Measurements from ENCODE around the gene MAP2K5. TPM values are rescaled to one million over a fixed set of nuclear protein-coding genes. Genes with fewer than 3 reads are reported as not detected.

Gene MAP2K5
- total and polyA plus RNA-seq, 9 of the 15 experiments (the other 6 are each of a cell fraction or from before 2014, with no cell fraction given): 0.41 to 16.5 (median 7.5) TPM

- FAIRE-seq: no peak
- Histone ChIP-seq H4K20me1 (replicated peaks; ENCODE audit: control insufficient read depth, insufficient read depth, low read length) (no peaks in the 10 kb centered on the region), H3K9me1 (ENCODE audit: control insufficient read depth, insufficient read depth, low read length) (no peaks in the 10 kb centered on the region), H3K27ac (ENCODE audit: extremely low read depth, low read depth, low read length) (no peak overlapping the region), H3K36me3 (ENCODE audit: control insufficient read depth, insufficient read depth, low read length) (no peaks in the 10 kb centered on the region), H3K9me3 (replicated peaks; ENCODE audit: control insufficient read depth, insufficient read depth, low read depth, low read length) (no peaks in the 10 kb centered on the region), H3K79me2 (ENCODE audit: control insufficient read depth, insufficient read depth, low read length) (no peaks in the 10 kb centered on the region), H3K4me2 (ENCODE audit: insufficient read depth, low read length) (no peak overlapping the region), H3K4me3 (no peak overlapping the region), H3K27me3 (ENCODE audit: control insufficient read depth in 2 of 2, insufficient read depth in 2 of 2, low read length in 2 of 2) (no peaks in the 10 kb centered on the region), H2AFZ (ENCODE audit: low read depth, low read length) (no peak overlapping the region), H3K9ac (ENCODE audit: insufficient read depth in 1 of 2, low read depth in 2 of 2, low read length in 2 of 2) (no peak overlapping the region), H3K4me1 (replicated peaks in 1 of 2; ENCODE audit: control insufficient read depth in 2 of 2, insufficient read depth in 2 of 2, low read length in 2 of 2) (peaks cover 0 to 20% of the 10 kb centered on the region in 2 experiments; a peak in 3 of 5 replicates)
- no peak for ATAC-seq
- 65% methylated on average over 7 of the region's 7 CpGs for WGBS (ENCODE audit: insufficient coverage, low coverage, missing lambda C conversion rate)
- TF ChIP-seq KAT2B (IDR thresholded peaks at IDR 0.05; ENCODE audit: low read depth, low read length): no peak
- TF ChIP-seq FIP1L1 (IDR thresholded peaks at IDR 0.05; ENCODE audit: low read depth, low read length, poor library complexity, severe bottlenecking): no peak
- no peak for TF ChIP-seq ZFP30 (CRISPR knock-in tag; IDR thresholded peaks at IDR 0.05; ENCODE audit: borderline replicate concordance)
- no peak for TF ChIP-seq CSDE1 (IDR thresholded peaks at IDR 0.05)
- TF ChIP-seq SFPQ (IDR thresholded peaks at IDR 0.05; ENCODE audit: low read depth, low read length): no peak
- TF ChIP-seq NR0B1 (IDR thresholded peaks at IDR 0.05; ENCODE audit: partially characterized antibody): no peak
- no peak for TF ChIP-seq GATAD2B (IDR thresholded peaks at IDR 0.05; ENCODE audit: borderline replicate concordance)
- TF ChIP-seq FOXA1 (IDR thresholded peaks at IDR 0.05; ENCODE audit: borderline replicate concordance): no peak
- TF ChIP-seq FOXP1 (CRISPR knock-in tag; IDR thresholded peaks at IDR 0.05): no peak
- no peak for TF ChIP-seq KAT8 (IDR thresholded peaks at IDR 0.05; ENCODE audit: low read depth)
- TF ChIP-seq NFIX (CRISPR knock-in tag; IDR thresholded peaks at IDR 0.05; ENCODE audit: low read depth): no peak
- no peak for TF ChIP-seq RFX1 (IDR thresholded peaks at IDR 0.05)
- no peak for TF ChIP-seq MTA2 (IDR thresholded peaks at IDR 0.05; ENCODE audit: low read depth)
- TF ChIP-seq ERF (CRISPR knock-in tag; IDR thresholded peaks at IDR 0.05): no peak
- no peak for TF ChIP-seq ZNF780A (CRISPR knock-in tag; IDR thresholded peaks at IDR 0.05)
- TF ChIP-seq FUS (optimal IDR thresholded peaks at IDR 0.05; ENCODE audit: low read depth, low read length): no peak
- TF ChIP-seq HOXB6 (CRISPR knock-in tag; IDR thresholded peaks at IDR 0.05; ENCODE audit: borderline replicate concordance): no peak
- POLR2A ChIA-PET: interaction anchor here (1.4 to 1.5 kb wide), 2 partner anchors 9 to 17 kb away, joined by 3 to 7 read pairs; no protein-coding TSS in a partner anchor
- BruUV-seq (replicated peaks): no TSS peak
- CTCF ChIA-PET (ENCODE audit: low intra/inter-chr PET ratio): no interaction called here
- DNase-seq (ENCODE audit: extremely low read depth in 1 of 4, low spot score in 3 of 4): no peak
- intact Hi-C loops (cut with micrococcal nuclease): no loop called here
- in situ Hi-C loops (cut with MboI): no loop called here
Measured at GRCh38 chr15:67783303-67783702, 240.8 kb downstream of the MAP2K5 start.
